ENCODE results near the gene RYR3. TPM values are rescaled to one million over a fixed set of nuclear protein-coding genes. Genes with fewer than 3 reads are reported as not detected.

Gene RYR3
- 0.07 to 0.21 TPM (median 0.12 TPM) in 3 replicates for total RNA-seq
- long read RNA-seq, result 0 reads

DNA sequence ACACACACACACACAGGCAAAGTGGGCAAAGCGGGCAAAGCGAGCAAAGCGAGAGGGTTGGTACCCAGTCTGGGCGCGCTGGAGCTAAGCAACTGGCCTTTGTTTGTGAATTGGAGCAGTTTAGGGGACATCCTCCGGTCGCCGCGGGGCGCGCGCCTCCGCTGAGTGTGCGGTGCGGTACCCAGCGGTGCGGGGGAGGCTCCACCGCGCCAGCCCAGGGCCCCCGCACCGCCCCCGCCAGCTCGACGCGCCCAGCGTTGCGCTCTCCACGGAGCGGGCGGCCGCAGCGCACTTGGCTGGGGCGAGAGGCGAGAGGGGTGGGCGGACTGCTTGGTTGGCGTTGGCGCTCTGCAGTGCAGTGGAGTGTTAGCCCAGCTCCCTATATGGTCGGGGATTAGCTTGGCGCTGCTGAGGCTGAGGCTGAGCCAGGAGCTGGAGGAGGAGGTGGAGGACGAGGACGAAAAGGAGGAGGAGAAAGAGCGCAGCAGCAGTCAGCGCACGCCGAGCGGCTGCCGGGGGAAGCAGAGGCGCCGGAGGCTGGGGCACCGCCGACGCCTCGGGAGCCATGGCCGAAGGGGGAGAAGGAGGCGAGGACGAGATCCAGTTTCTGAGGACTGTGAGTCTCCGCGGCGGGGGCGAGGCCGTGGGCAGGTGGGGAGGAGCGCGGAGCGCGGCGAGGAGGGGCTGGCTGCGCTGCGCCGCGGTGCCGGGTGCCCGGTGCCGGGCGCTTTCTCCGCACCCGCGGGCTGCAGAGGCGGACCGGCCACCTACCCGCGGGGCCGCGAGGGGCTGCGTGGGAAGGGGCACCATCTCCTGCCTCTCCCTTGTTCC, at the start of gene RYR3:
TSS of gene RYR3 (plus strand) at position 487 of the 831 bp plus-strand sequence. CDS start at position 566, 79 bp downstream.
- Mint-ChIP-seq H3K27ac (ENCODE audit: unreplicated experiment) (no peak within 1 kb of the TSS), H3K9me3 (ENCODE audit: low read depth) (no peaks in the 10 kb centered on the region), H3K4me3 (ENCODE audit: unreplicated experiment) (peak within 1 kb of the TSS; percentile 77), H3K27me3 (ENCODE audit: low read depth) (peaks cover 68% of the 10 kb centered on the region), H3K4me1 (ENCODE audit: low read depth) (peaks cover 8% of the 10 kb centered on the region), H3K36me3 (ENCODE audit: low read depth) (peaks cover 2% of the 10 kb centered on the region)
- DNase-seq (ENCODE audit: low spot score), result no peak
- TF ChIP-seq, protein P1, sequence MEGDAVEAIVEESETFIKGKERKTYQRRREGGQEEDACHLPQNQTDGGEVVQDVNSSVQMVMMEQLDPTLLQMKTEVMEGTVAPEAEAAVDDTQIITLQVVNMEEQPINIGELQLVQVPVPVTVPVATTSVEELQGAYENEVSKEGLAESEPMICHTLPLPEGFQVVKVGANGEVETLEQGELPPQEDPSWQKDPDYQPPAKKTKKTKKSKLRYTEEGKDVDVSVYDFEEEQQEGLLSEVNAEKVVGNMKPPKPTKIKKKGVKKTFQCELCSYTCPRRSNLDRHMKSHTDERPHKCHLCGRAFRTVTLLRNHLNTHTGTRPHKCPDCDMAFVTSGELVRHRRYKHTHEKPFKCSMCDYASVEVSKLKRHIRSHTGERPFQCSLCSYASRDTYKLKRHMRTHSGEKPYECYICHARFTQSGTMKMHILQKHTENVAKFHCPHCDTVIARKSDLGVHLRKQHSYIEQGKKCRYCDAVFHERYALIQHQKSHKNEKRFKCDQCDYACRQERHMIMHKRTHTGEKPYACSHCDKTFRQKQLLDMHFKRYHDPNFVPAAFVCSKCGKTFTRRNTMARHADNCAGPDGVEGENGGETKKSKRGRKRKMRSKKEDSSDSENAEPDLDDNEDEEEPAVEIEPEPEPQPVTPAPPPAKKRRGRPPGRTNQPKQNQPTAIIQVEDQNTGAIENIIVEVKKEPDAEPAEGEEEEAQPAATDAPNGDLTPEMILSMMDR (IDR thresholded peaks at IDR 0.05), result no peak

DNA sequence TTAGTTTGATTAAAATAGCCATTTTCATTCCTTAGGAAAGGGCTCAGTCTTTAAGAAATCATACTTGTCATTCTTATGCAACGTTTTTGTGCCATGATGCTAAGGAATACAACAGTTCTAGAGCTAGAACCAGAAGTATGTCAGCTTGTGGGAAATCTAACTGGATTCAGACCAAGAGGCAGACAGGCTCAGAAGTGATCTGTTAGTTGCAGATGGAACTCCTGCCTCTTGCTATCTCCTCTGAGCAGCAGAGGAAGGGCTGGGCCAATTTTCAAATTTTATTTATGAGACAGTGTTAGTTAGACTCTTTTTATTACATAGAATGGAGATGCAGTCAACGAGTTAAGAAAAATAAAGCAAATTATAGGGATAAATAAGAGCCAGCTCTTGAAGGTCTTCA, 48.5 kb upstream of the RYR3 start:
- TF ChIP-seq, protein P1 (IDR thresholded peaks at IDR 0.05), result no peak
- Mint-ChIP-seq H3K9me3 (ENCODE audit: low read depth) (peaks cover 3% of the 10 kb centered on the region), H3K27ac (ENCODE audit: unreplicated experiment) (no peak overlapping the region), H3K27me3 (ENCODE audit: low read depth) (peaks cover 9% of the 10 kb centered on the region), H3K4me1 (ENCODE audit: low read depth) (peaks cover 3% of the 10 kb centered on the region), H3K4me3 (ENCODE audit: unreplicated experiment) (no peak overlapping the region), H3K36me3 (ENCODE audit: low read depth) (no peaks in the 10 kb centered on the region)
- no peak for DNase-seq (ENCODE audit: low spot score)

DNA sequence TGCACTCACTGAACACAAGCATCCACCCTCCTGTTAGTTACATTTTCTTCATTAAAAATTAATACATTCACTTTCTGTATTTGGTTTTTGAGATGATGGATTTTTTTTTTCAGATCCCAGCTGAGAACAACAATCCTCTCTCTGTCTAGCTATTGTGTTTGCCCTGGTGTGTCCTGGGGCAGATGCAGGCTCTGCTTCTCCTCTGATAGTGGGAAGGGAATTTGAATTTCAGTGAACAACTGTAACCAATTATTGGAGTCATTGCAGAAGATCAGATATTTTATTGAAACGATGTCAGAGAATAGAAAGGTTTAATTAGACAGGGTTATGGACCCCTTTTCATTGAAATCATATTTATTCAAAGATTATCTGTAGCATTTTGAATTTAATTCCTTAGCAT, 33.1 kb upstream of the RYR3 start:
- peaks cover 4% of the 10 kb centered on the region for H3K36me3 Mint-ChIP-seq (ENCODE audit: low read depth)
- H3K9me3 Mint-ChIP-seq (ENCODE audit: low read depth), result peaks cover 19% of the 10 kb centered on the region
- H3K4me3 Mint-ChIP-seq (ENCODE audit: unreplicated experiment), result no peak overlapping the region
- no peak overlapping the region for H3K27ac Mint-ChIP-seq (ENCODE audit: unreplicated experiment)
- TF ChIP-seq, protein P1 (IDR thresholded peaks at IDR 0.05), result no peak
- no peaks in the 10 kb centered on the region for H3K27me3 Mint-ChIP-seq (ENCODE audit: low read depth)
- DNase-seq (ENCODE audit: low spot score), result no peak
- H3K4me1 Mint-ChIP-seq (ENCODE audit: low read depth), result peaks cover 24% of the 10 kb centered on the region

DNA sequence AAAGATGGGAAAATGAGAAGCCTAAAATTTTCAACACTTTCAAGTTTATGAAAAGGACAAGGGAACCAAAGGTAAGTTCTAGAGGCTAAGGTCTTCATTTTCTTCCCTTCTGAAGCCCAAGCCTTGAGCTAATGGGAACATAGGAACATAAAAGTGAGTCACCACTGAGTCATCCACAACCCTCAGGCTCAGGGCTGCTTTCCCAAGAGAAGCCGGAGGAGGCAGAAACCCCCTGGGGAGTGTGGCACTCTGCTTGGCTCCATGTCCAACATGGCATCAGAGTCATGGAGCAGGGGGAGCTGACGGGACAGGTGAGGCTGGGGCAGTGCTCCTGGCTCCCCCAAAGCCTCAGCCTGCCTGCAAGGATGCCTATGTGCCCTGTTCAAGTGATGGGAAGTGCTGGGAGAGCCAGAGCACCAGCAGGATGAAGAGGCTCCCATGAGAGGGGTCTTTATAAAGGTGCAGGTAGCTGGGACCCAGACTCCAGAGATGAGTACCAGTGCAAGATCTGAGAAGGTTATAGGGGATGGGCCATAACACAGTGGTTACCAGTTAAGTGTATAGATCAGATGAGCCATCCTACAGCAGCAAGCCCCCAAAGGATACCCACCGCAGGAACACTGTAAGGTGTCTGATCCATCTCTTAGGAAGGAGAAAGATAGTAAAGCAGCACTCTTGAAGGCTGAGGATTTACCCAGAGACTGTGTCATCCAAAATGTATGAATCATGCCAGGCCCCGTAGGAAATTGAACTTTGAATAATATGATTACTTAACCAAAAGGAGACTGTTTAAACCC, 31.8 kb upstream of the RYR3 start:
- H3K4me1 Mint-ChIP-seq (ENCODE audit: low read depth), result peaks cover 24% of the 10 kb centered on the region
- TF ChIP-seq, protein P1 (IDR thresholded peaks at IDR 0.05), result peak; percentile 41
- peak overlapping the region; percentile 93 for H3K27ac Mint-ChIP-seq (ENCODE audit: unreplicated experiment)
- H3K4me3 Mint-ChIP-seq (ENCODE audit: unreplicated experiment), result no peak overlapping the region
- H3K27me3 Mint-ChIP-seq (ENCODE audit: low read depth), result no peaks in the 10 kb centered on the region
- peaks cover 9% of the 10 kb centered on the region for H3K9me3 Mint-ChIP-seq (ENCODE audit: low read depth)
- DNase-seq (ENCODE audit: low spot score), result no peak
- peaks cover 2% of the 10 kb centered on the region for H3K36me3 Mint-ChIP-seq (ENCODE audit: low read depth)

DNA sequence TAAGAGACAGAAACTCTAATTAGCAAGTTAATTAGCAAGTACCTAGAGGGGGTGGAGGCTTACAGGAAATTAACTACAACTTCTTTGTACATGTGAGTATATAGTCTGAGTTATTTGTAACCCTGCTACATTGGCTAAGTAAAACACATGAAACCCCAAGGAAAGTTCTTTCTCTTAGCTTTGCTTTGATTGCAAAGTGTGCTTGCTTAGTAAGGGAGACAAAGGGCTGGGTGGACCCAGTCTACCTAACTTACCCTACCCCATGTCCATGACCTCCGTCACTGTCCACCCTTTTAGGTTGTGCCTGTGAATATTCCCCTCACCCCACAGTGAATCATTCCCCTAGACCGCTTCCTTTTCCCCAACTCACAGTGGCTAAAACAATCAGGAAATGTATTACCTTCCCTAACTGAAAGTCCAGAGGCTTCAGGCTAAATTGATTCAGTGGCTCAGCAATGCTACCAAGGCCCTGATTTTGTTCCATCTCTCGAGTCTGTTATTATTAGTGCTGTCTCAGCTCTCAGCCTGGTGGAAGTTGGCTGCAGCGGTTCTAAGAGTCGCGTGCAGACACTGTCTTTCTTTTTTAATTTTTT, 31.1 kb upstream of the RYR3 start:
- Mint-ChIP-seq H3K27ac (ENCODE audit: unreplicated experiment) (peak overlapping the region; percentile 93), H3K4me1 (ENCODE audit: low read depth) (peaks cover 24% of the 10 kb centered on the region), H3K9me3 (ENCODE audit: low read depth) (peaks cover 6% of the 10 kb centered on the region), H3K4me3 (ENCODE audit: unreplicated experiment) (no peak overlapping the region), H3K27me3 (ENCODE audit: low read depth) (no peaks in the 10 kb centered on the region), H3K36me3 (ENCODE audit: low read depth) (no peaks in the 10 kb centered on the region)
- no peak for DNase-seq (ENCODE audit: low spot score)
- TF ChIP-seq, protein P1 (IDR thresholded peaks at IDR 0.05), result no peak

Data from chondrocyte (in vitro differentiated cells).